PFSK-1 (cell line): Measurements from ENCODE around the gene TMEM255B.

Source experiments
- FOXP2 ChIP-seq: optimal IDR thresholded peaks from 2 replicates; pipeline ENCODE3; 2011; ENCODE audit warnings: borderline replicate concordance, control low read depth, inconsistent platforms; ENCODE audit not compliant: insufficient read depth; ENCODE audit errors: extremely low read length, extremely low read depth
- POLR2AphosphoS5 ChIP-seq: IDR thresholded peaks from 2 replicates; pipeline ENCODE4 v1.6.1; 2012; ENCODE audit warnings: low read depth, mild to moderate bottlenecking, control low read depth, low read length, moderate library complexity
- REST ChIP-seq, 2 experiments: IDR thresholded peaks; 2 replicates each; pipeline versions ENCODE4 v1.6.1 to v1.8.0; 2011 to 2012; ENCODE audit warnings: low read depth in 2 of 2, low read length in 2 of 2, control low read depth in 1 of 2, inconsistent platforms in 1 of 2, mild to moderate bottlenecking in 1 of 2, moderate library complexity in 1 of 2; ENCODE audit not compliant: insufficient read depth in 1 of 2
- SIN3A ChIP-seq: IDR thresholded peaks from 2 replicates; pipeline ENCODE4 v1.6.1; 2012; ENCODE audit warnings: mild to moderate bottlenecking, low read length, moderate library complexity, borderline replicate concordance; ENCODE audit not compliant: insufficient read depth
- TAF1 ChIP-seq: IDR thresholded peaks from 2 replicates; pipeline ENCODE4 v1.6.1; 2012; ENCODE audit warnings: low read length, control low read depth, borderline replicate concordance; ENCODE audit not compliant: insufficient read depth

The TMEM255B gene

GRCh38 chr13:113734099-113734825 lies 24.8 kb upstream of the TMEM255B start:
- TF ChIP-seq POLR2AphosphoS5 (no peak), TAF1 (no peak), SIN3A (no peak)

- TF ChIP-seq POLR2AphosphoS5 = no peak
Measured at GRCh38 chr13:113734826-113735125, 24.2 kb upstream of the TMEM255B start.

- TF ChIP-seq TAF1 (no peak), POLR2AphosphoS5 (no peak), REST (IDR thresholded peaks at IDR 0.05; ENCODE audit: insufficient read depth in 1 of 2, low read depth in 2 of 2, low read length in 2 of 2) (no peak), SIN3A (no peak), FOXP2 (no peak)
Measured at GRCh38 chr13:113735194-113735593, 23.8 kb upstream of the TMEM255B start.

GRCh38 chr13:113735750-113736149 lies 23.3 kb upstream of the TMEM255B start:
- no peak for TF ChIP-seq SIN3A
- TF ChIP-seq FOXP2 = no peak
- TF ChIP-seq POLR2AphosphoS5 = no peak
- no peak for TF ChIP-seq REST (IDR thresholded peaks at IDR 0.05; ENCODE audit: insufficient read depth in 1 of 2, low read depth in 2 of 2, low read length in 2 of 2)
- TF ChIP-seq TAF1 = no peak

GRCh38 chr13:113736258-113736731 lies 22.7 kb upstream of the TMEM255B start:
- TF ChIP-seq TAF1 = no peak
- no peak for TF ChIP-seq FOXP2
- no peak for TF ChIP-seq REST (IDR thresholded peaks at IDR 0.05; ENCODE audit: insufficient read depth in 1 of 2, low read depth in 2 of 2, low read length in 2 of 2)
- no peak for TF ChIP-seq SIN3A
- no peak for TF ChIP-seq POLR2AphosphoS5

GRCh38 chr13:113737803-113738202 lies 21.2 kb upstream of the TMEM255B start:
- TF ChIP-seq SIN3A (no peak), TAF1 (no peak), POLR2AphosphoS5 (no peak), FOXP2 (no peak), REST (IDR thresholded peaks at IDR 0.05; ENCODE audit: insufficient read depth in 1 of 2, low read depth in 2 of 2, low read length in 2 of 2) (no peak)
